Liver (tissue), 9 donors: Measurements from ENCODE around the gene BCL6B. TPM values are rescaled to one million over a fixed set of nuclear protein-coding genes. Genes with fewer than 3 reads are reported as not detected.
A peak's percentile ranks its signal among the peaks of the same experiment; 100 is the strongest.

Source experiments
- DNase-seq: peaks from one replicate; pipeline ENCODE4 v3.0.0-alpha.2; 2017; ENCODE audit warnings: low spot score
- H3K27ac ChIP-seq, 2 donors: one replicate each; pipeline ENCODE4 v1.7.0; 2013; ENCODE audit warnings: inconsistent platforms in 2 of 2, low read length in 2 of 2, control low read depth in 1 of 2, low read depth in 1 of 2, mild to moderate bottlenecking in 1 of 2
- H3K27me3 ChIP-seq, 4 donors: one replicate each; pipeline versions ENCODE4 v1.6.1 to v1.7.0; 2013; ENCODE audit warnings: low read length in 3 of 4, inconsistent platforms in 1 of 4, mild to moderate bottlenecking in 1 of 4, moderate library complexity in 1 of 4; ENCODE audit not compliant: control insufficient read depth in 4 of 4, insufficient read depth in 4 of 4
- H3K36me3 ChIP-seq, 4 donors: one replicate each; pipeline versions ENCODE4 v1.6.1 to v1.7.0; 2013; ENCODE audit warnings: low read length in 3 of 4, mild to moderate bottlenecking in 3 of 4, low read depth in 1 of 4, moderate library complexity in 1 of 4; ENCODE audit not compliant: control insufficient read depth in 4 of 4, insufficient read depth in 3 of 4
- H3K4me1 ChIP-seq, 4 donors: one replicate each; pipeline versions ENCODE4 v1.6.1 to v1.7.0; 2013; ENCODE audit warnings: low read length in 3 of 4, mild to moderate bottlenecking in 3 of 4, moderate library complexity in 1 of 4; ENCODE audit not compliant: control insufficient read depth in 4 of 4, insufficient read depth in 4 of 4
- H3K4me3 ChIP-seq, 3 donors: one replicate each; pipeline versions ENCODE4 v1.6.1 to v1.7.0; 2013; ENCODE audit warnings: low read length in 3 of 3, control low read depth in 1 of 3, low read depth in 1 of 3, mild to moderate bottlenecking in 1 of 3
- H3K9ac ChIP-seq, 2 donors: one replicate each; pipeline ENCODE4 v1.7.0; 2013; ENCODE audit warnings: low read length in 2 of 2, mild to moderate bottlenecking in 2 of 2, moderate library complexity in 2 of 2, control low read depth in 1 of 2, low read depth in 1 of 2
- H3K9me3 ChIP-seq, 4 donors: one replicate each; pipeline versions ENCODE4 v1.6.1 to v1.7.0; 2013; ENCODE audit warnings: low read length in 3 of 4; ENCODE audit not compliant: control insufficient read depth in 4 of 4
- GABPA ChIP-seq, 2 donors: IDR thresholded peaks in 1 of 2; conservative IDR thresholded peaks in 1 of 2; 2 replicates each; pipeline ENCODE4 v1.6.1; 2016; ENCODE audit warnings: antibody characterized with exemption in 2 of 2, mild to moderate bottlenecking in 1 of 2, moderate library complexity in 1 of 2
- HNF4A ChIP-seq, 2 donors: conservative IDR thresholded peaks; 2 replicates each; pipeline ENCODE4 v1.6.1; 2016; ENCODE audit warnings: antibody characterized with exemption in 2 of 2, mild to moderate bottlenecking in 2 of 2
- HNF4G ChIP-seq: IDR thresholded peaks from 2 replicates; pipeline ENCODE4 v1.6.1; 2016; ENCODE audit warnings: antibody characterized with exemption
- RAD21 ChIP-seq, 2 donors: IDR thresholded peaks; 2 replicates each; pipeline ENCODE4 v1.6.1; 2016; ENCODE audit warnings: antibody characterized with exemption in 2 of 2, mild to moderate bottlenecking in 2 of 2
- YY1 ChIP-seq: IDR thresholded peaks from 2 replicates; pipeline ENCODE4 v1.6.1; 2016; ENCODE audit warnings: antibody characterized with exemption, mild to moderate bottlenecking
- WGBS: extraction: QIAGEN DNeasy Blood & Tissue Kit; methylation state at CpG from one replicate; pipeline ENCODE4 v1.1.7; 2013; 5-methylcytosine and 5-hydroxymethylcytosine counted together
- polyA plus RNA-seq, 2 donors: library from polyadenylated mRNA; stranded (reverse) in 1 of 2; unstranded in 1 of 2; fragments of 200-250 nt in 1 of 2; fragments of >200 nt in 1 of 2; fragmentation: Nextera tagmentation in 1 of 2; extraction: Ambion mirVana in 1 of 2; gene quantifications; one replicate each; pipeline versions ENCODE4 v1.2.1 to v1.2.3, GENCODE V29; 2013 to 2015
- total RNA-seq, 2 donors: library from RNA; depleted of rRNA; stranded (reverse); fragments of >200 nt; gene quantifications; one replicate each; pipeline ENCODE4 v1.2.3, GENCODE V29; 2014
- TF ChIP-seq, protein P1 (sequence below): fragments of 150-350 bp; IDR thresholded peaks from 2 replicates; pipeline ENCODE4 v1.5.1; 2017; ENCODE audit warnings: improper control_type of control experiment, low read depth, low read length; ENCODE audit not compliant: missing input control
- TF ChIP-seq, protein P2 (sequence below): IDR thresholded peaks from 2 replicates; pipeline ENCODE4 v1.6.1; 2016; ENCODE audit warnings: antibody characterized with exemption
- TF ChIP-seq, protein P3 (sequence below): IDR thresholded peaks from 2 replicates; pipeline ENCODE4 v1.6.1; 2016; ENCODE audit warnings: antibody characterized with exemption, mild to moderate bottlenecking
- donor health status: healthy.
- donor health status: healthy.
- donor health status: healthy.
- donor health status: healthy.
- donor health status: healthy.

BCL6B gene
- total and polyA plus RNA-seq, 4 donors: 1.1 to 5.7 (median 1.8) TPM

DNA sequence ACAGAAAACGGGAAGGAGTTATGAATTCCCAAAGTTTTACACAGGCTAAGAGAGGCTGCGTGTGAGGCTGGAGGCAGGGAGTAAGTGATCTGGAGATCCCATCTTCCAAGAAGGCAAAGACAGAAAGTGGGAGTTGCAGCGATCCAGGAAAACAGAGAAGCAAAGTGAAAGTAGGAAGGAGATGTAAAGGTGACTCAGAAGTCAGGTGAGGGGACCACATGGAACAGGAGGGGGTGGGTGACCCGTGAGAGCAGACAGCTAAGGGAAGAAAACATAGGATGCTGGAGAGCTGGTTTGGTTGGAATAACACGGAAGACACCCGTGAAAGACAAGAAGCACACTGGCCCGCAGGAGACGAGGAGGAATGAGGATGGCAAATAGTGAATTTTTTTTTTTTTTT lies 25.7 kb upstream of the BCL6B start:
- peaks cover 2 to 26% (median 16%) of the 10 kb centered on the region in 4 donors for H3K36me3 ChIP-seq

DNA sequence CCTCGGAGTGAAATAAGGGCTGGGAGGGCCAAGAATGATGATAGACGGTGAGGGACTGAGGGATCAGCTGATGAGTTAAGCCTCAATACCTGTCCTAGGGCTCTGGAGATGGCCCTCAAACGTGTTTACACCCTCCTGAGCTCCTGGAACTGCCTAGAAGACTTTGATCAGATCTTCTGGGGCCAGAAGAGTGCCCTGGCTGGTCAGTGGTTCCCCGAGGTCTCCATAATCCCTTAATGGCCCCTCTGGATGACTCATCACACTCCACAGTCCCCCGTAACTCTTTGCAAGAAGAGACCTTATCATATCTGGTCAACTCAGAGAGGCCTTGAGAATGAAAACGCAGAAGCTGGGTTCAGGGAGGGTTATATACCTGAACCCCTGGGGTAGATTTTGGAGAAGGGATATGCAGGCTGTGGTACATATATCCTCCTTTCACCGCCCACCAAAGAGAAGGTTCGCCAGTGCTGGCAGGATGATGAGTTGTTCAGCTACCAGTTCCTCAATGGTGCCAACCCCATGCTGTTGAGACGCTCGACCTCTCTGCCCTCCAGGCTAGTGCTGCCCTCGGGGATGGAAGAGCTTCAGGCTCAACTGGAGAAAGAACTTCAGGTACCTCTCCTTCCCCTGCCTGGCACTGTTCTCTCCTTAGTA lies 23.9 kb upstream of the BCL6B start:
- Histone ChIP-seq H3K9ac (no peak overlapping the region), H3K4me3 (no peak overlapping the region), H3K27ac (no peak overlapping the region), H3K4me1 (peaks cover 2 to 10% (median 5%) of the 10 kb centered on the region in 4 donors), H3K27me3 (no peaks in the 10 kb centered on the region), H3K36me3 (peaks cover 2 to 34% (median 23%) of the 10 kb centered on the region in 4 donors), H3K9me3 (no peaks in the 10 kb centered on the region)
- no peak for DNase-seq
- WGBS: 88% methylated on average over 11 of the region's 11 CpGs
- TF ChIP-seq RAD21 (IDR thresholded peaks at IDR 0.05): no peak

More for the DNA sequence above, 25.7 kb upstream of the BCL6B start:
- TF ChIP-seq RAD21 (IDR thresholded peaks at IDR 0.05) (no peak), HNF4A (conservative IDR thresholded peaks at IDR 0.05) (no peak), GABPA (IDR thresholded peaks at IDR 0.05 in 1 of 2, conservative IDR thresholded peaks at IDR 0.05 in 1 of 2) (no peak)
- Histone ChIP-seq H3K4me3 (no peak overlapping the region), H3K9ac (no peak overlapping the region), H3K27me3 (no peaks in the 10 kb centered on the region), H3K27ac (no peak overlapping the region), H3K4me1 (peaks cover 2 to 10% (median 5%) of the 10 kb centered on the region in 4 donors), H3K9me3 (no peaks in the 10 kb centered on the region)
- no peak for DNase-seq
- 91% methylated on average over 8 of the region's 8 CpGs for WGBS

DNA sequence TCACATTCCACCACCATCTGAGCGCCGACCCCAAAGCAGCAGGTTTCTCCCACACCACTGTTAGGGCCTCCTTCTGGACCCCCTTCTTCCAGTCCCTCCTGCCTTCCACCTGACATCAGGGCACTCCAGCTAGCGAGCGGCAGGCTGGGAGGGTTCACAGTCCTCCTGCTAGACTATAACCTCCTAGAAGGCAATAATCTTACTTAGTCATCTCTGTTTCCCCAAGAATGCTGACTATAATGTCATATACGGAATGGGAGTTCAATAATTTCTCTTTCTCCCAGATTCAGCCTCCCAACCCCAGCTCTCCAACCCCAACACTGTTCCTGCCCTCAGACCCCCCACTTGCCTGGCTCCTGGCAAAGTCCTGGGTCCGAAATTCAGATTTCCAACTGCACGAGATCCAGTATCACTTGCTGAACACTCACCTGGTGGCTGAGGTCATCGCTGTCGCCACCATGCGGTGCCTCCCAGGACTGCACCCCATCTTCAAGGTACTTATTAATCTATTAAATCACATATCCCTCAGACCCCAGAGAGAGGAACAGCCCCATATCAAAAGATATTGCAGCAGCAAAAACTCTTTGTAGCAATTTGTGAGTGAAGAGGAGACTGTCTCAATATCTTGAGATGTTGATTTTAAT lies 21.4 kb upstream of the BCL6B start:
- no peaks in the 10 kb centered on the region for H3K27me3 ChIP-seq
- WGBS: 83% methylated on average over 10 of the region's 10 CpGs
- no peaks in the 10 kb centered on the region for H3K9me3 ChIP-seq
- peaks cover 2 to 36% (median 23%) of the 10 kb centered on the region in 4 donors for H3K36me3 ChIP-seq
- no peak overlapping the region for H3K4me3 ChIP-seq
- no peaks in the 10 kb centered on the region for H3K4me1 ChIP-seq
- no peak overlapping the region for H3K9ac ChIP-seq
- H3K27ac ChIP-seq: no peak overlapping the region
- peak; percentile 66 for DNase-seq
- peak; percentile 42 to 64 for TF ChIP-seq RAD21 (IDR thresholded peaks at IDR 0.05)
- TF ChIP-seq, protein P1, sequence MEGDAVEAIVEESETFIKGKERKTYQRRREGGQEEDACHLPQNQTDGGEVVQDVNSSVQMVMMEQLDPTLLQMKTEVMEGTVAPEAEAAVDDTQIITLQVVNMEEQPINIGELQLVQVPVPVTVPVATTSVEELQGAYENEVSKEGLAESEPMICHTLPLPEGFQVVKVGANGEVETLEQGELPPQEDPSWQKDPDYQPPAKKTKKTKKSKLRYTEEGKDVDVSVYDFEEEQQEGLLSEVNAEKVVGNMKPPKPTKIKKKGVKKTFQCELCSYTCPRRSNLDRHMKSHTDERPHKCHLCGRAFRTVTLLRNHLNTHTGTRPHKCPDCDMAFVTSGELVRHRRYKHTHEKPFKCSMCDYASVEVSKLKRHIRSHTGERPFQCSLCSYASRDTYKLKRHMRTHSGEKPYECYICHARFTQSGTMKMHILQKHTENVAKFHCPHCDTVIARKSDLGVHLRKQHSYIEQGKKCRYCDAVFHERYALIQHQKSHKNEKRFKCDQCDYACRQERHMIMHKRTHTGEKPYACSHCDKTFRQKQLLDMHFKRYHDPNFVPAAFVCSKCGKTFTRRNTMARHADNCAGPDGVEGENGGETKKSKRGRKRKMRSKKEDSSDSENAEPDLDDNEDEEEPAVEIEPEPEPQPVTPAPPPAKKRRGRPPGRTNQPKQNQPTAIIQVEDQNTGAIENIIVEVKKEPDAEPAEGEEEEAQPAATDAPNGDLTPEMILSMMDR: peak; percentile 36
- TF ChIP-seq HNF4G: no peak
- TF ChIP-seq, protein P2, sequence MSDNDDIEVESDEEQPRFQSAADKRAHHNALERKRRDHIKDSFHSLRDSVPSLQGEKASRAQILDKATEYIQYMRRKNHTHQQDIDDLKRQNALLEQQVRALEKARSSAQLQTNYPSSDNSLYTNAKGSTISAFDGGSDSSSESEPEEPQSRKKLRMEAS: no peak

DNA sequence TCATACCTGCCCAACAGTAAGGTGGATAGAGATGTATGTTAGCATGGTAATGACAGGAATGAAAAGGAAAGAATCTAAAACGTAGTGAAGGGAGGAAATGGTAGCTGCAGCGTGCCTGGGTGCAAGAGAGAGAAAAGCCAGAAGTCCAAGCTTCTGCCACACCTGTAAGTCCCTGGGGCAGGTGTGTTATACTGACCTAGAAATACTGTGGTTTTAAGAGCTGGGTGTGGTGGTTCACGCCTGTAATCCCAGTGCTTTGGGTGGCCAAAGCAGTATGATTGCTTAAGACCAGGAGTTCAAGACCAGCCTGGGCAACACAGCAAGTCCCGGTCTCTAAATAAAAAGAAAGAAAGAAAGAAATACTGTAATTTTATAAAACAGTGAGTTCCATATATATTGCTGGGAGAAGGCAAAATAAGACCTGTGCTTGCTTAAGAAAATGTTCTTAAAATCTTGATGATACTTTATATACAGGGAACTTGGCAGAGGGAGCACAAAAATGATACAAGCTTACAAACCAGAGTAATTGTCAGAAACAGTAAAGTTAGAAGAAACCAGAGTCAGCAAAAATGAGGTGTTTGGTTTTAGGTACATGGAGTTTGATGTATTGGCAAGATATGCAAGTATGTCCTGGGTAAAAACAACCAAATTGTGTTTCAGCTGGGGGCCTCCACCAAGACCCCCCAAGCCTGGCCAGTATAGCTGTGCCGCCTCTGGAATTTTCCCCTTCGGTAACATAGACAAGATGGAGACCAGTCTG lies 20.4 kb upstream of the BCL6B start:
- Histone ChIP-seq H3K9me3 (no peaks in the 10 kb centered on the region), H3K27me3 (no peaks in the 10 kb centered on the region), H3K9ac (no peak overlapping the region), H3K36me3 (peaks cover 2 to 36% (median 23%) of the 10 kb centered on the region in 4 donors), H3K27ac (no peak overlapping the region), H3K4me1 (peaks cover 0 to 2% (median 0%) of the 10 kb centered on the region in 4 donors), H3K4me3 (no peak overlapping the region)
- TF ChIP-seq YY1: no peak
- no peak for TF ChIP-seq HNF4G
- TF ChIP-seq, protein P3, sequence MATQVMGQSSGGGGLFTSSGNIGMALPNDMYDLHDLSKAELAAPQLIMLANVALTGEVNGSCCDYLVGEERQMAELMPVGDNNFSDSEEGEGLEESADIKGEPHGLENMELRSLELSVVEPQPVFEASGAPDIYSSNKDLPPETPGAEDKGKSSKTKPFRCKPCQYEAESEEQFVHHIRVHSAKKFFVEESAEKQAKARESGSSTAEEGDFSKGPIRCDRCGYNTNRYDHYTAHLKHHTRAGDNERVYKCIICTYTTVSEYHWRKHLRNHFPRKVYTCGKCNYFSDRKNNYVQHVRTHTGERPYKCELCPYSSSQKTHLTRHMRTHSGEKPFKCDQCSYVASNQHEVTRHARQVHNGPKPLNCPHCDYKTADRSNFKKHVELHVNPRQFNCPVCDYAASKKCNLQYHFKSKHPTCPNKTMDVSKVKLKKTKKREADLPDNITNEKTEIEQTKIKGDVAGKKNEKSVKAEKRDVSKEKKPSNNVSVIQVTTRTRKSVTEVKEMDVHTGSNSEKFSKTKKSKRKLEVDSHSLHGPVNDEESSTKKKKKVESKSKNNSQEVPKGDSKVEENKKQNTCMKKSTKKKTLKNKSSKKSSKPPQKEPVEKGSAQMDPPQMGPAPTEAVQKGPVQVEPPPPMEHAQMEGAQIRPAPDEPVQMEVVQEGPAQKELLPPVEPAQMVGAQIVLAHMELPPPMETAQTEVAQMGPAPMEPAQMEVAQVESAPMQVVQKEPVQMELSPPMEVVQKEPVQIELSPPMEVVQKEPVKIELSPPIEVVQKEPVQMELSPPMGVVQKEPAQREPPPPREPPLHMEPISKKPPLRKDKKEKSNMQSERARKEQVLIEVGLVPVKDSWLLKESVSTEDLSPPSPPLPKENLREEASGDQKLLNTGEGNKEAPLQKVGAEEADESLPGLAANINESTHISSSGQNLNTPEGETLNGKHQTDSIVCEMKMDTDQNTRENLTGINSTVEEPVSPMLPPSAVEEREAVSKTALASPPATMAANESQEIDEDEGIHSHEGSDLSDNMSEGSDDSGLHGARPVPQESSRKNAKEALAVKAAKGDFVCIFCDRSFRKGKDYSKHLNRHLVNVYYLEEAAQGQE: no peak
- TF ChIP-seq GABPA (IDR thresholded peaks at IDR 0.05 in 1 of 2, conservative IDR thresholded peaks at IDR 0.05 in 1 of 2): no peak
- no peak for TF ChIP-seq RAD21 (IDR thresholded peaks at IDR 0.05)
- 92% methylated on average over 6 of the region's 6 CpGs for WGBS
- no peak for DNase-seq
